Measurements from ENCODE around the gene LRRC45. TPM values are rescaled to one million over a fixed set of nuclear protein-coding genes. Genes with fewer than 3 reads are reported as not detected.

LRRC45 gene
- total RNA-seq, 3 donors from 2014 or later, result 18.9 to 20.0 (median 19.8) TPM

- no peaks in the 10 kb centered on the region for H3K36me3 ChIP-seq (ENCODE audit: low read depth)
- no peak for ATAC-seq
These were observed 40.6 kb downstream of the LRRC45 start for GRCh38 chr17:82063424-82064415.

GRCh38 chr17:82064433-82065192 is 41.5 kb downstream of the LRRC45 start:
- Histone ChIP-seq H3K4me1 (ENCODE audit: low read depth) (peaks cover 16% of the 10 kb centered on the region), H3K9me3 (no peaks in the 10 kb centered on the region), H3K4me3 (peak overlapping the region; percentile 59), H3K36me3 (ENCODE audit: low read depth) (no peaks in the 10 kb centered on the region)
- no peak for TF ChIP-seq CTCF (IDR thresholded peaks at IDR 0.05)
- DNase-seq, result peak in 2 of 3 donors; percentile 64 to 73
- intact Hi-C loops (cut with DNase I, micrococcal nuclease), result no loop called here
- ATAC-seq, result peak; percentile 85

More at GRCh38 chr17:82063424-82064415, 40.6 kb downstream of the LRRC45 start:
- H3K4me3 ChIP-seq, result no peak overlapping the region
- peaks cover 16% of the 10 kb centered on the region for H3K4me1 ChIP-seq (ENCODE audit: low read depth)
- no peak for TF ChIP-seq CTCF (IDR thresholded peaks at IDR 0.05)
- intact Hi-C loops (cut with DNase I, micrococcal nuclease), result no loop called here
- DNase-seq, result no peak
- no peaks in the 10 kb centered on the region for H3K9me3 ChIP-seq

GRCh38 chr17:82065193-82065637 is 42.1 kb downstream of the LRRC45 start:
- TF ChIP-seq CTCF (IDR thresholded peaks at IDR 0.05), result no peak
- Histone ChIP-seq H3K9me3 (no peaks in the 10 kb centered on the region), H3K4me3 (peak overlapping the region; percentile 59), H3K36me3 (ENCODE audit: low read depth) (no peaks in the 10 kb centered on the region), H3K4me1 (ENCODE audit: low read depth) (peaks cover 16% of the 10 kb centered on the region)
- peak in 1 of 3 donors; percentile 55 for DNase-seq
- intact Hi-C loops (cut with DNase I, micrococcal nuclease), result no loop called here
- ATAC-seq, result peak; percentile 27

GRCh38 chr17:82065638-82066303 is 42.7 kb downstream of the LRRC45 start, which contains the start of gene DUS1L:
TSS of gene DUS1L (minus strand) at chr17:82065804. CDS start at chr17:82065059, 745 bp downstream.
- intact Hi-C loops (cut with DNase I, micrococcal nuclease), result no loop called here
- H3K4me1 ChIP-seq (ENCODE audit: low read depth), result peaks cover 16% of the 10 kb centered on the region
- ATAC-seq (peak; percentile 85), DNase-seq (peak; percentile 51 to 78 (median 76))
- peak within 1 kb of the TSS; percentile 59 for H3K4me3 ChIP-seq
- H3K36me3 ChIP-seq (ENCODE audit: low read depth), result no peaks in the 10 kb centered on the region
- no peaks in the 10 kb centered on the region for H3K9me3 ChIP-seq
- TF ChIP-seq CTCF (IDR thresholded peaks at IDR 0.05), result no peak

- Histone ChIP-seq H3K4me1 (ENCODE audit: low read depth) (peaks cover 10% of the 10 kb centered on the region), H3K36me3 (ENCODE audit: low read depth) (no peaks in the 10 kb centered on the region), H3K9me3 (no peaks in the 10 kb centered on the region), H3K4me3 (no peak overlapping the region)
- intact Hi-C loops (cut with DNase I, micrococcal nuclease), result no loop called here
- ATAC-seq, result no peak
- no peak for DNase-seq
- no peak for TF ChIP-seq CTCF (IDR thresholded peaks at IDR 0.05)
These were observed 47.5 kb downstream of the LRRC45 start for GRCh38 chr17:82070611-82071010.
